Spleen (tissue), 11 donors: Measurements from ENCODE around the gene IRF2BP2. TPM values are rescaled to one million over a fixed set of nuclear protein-coding genes. Genes with fewer than 3 reads are reported as not detected.

Experiments used
- DNase-seq: peaks from one replicate; pipeline ENCODE4 v3.0.0-alpha.2; 2020
- H3K27ac ChIP-seq, 8 donors: fragments of 200-600 bp; sonication (generic) in 7 of 8; 1 replicate in 4 of 8; 2 replicates in 4 of 8; pipeline versions ENCODE4 v1.5.0 to v1.8.0; 2016 to 2021; ENCODE audit warnings: inconsistent platforms in 4 of 8, mild to moderate bottlenecking in 4 of 8, moderate library complexity in 1 of 8
- H3K27me3 ChIP-seq, 7 donors: fragments of 200-600 bp; sonication (generic) in 6 of 7; replicated peaks in 1 of 7; 1 replicate in 4 of 7; 2 replicates in 3 of 7; pipeline versions ENCODE4 v1.5.0 to v1.8.0; 2016 to 2021; ENCODE audit warnings: inconsistent platforms in 3 of 7, mild to moderate bottlenecking in 1 of 7
- H3K36me3 ChIP-seq, 6 donors: fragments of 200-600 bp; sonication (generic) in 5 of 6; 1 replicate in 4 of 6; 2 replicates in 2 of 6; pipeline versions ENCODE4 v1.5.0 to v1.8.0; 2016 to 2021; ENCODE audit warnings: inconsistent platforms in 2 of 6
- H3K4me1 ChIP-seq, 6 donors: fragments of 200-600 bp; sonication (generic) in 5 of 6; 1 replicate in 3 of 6; 2 replicates in 3 of 6; pipeline versions ENCODE4 v1.5.0 to v1.8.0; 2016 to 2021; ENCODE audit warnings: inconsistent platforms in 3 of 6
- H3K4me3 ChIP-seq, 8 donors: fragments of 200-600 bp; sonication (generic) in 7 of 8; 1 replicate in 4 of 8; 2 replicates in 4 of 8; pipeline versions ENCODE4 v1.5.0 to v1.8.0; 2016 to 2021; ENCODE audit warnings: inconsistent platforms in 4 of 8, mild to moderate bottlenecking in 4 of 8, moderate library complexity in 2 of 8
- H3K9me3 ChIP-seq, 8 donors: fragments of 200-600 bp; sonication (generic) in 7 of 8; 1 replicate in 4 of 8; 2 replicates in 4 of 8; pipeline versions ENCODE4 v1.5.0 to v1.8.0; 2016 to 2021; ENCODE audit warnings: inconsistent platforms in 4 of 8
- CTCF ChIP-seq, 11 experiments: fragments of 200-600 bp in 7 of 11; fragments of 450-650 bp in 4 of 11; sonication (generic) in 4 of 11; IDR thresholded peaks in 8 of 11; conservative IDR thresholded peaks in 3 of 11; 1 replicate in 7 of 11; 2 replicates in 4 of 11; pipeline versions ENCODE4 v1.4.0 to v1.8.0; 2016 to 2021; ENCODE audit warnings: antibody characterized with exemption in 11 of 11, inconsistent platforms in 4 of 11, mild to moderate bottlenecking in 1 of 11
- POLR2A ChIP-seq, 3 donors: fragments of 450-650 bp; IDR thresholded peaks; one replicate each; pipeline ENCODE4 v1.5.1; 2017; ENCODE audit warnings: antibody characterized with exemption in 3 of 3, mild to moderate bottlenecking in 1 of 3
- POLR2AphosphoS5 ChIP-seq, 3 donors: sonication (generic); formaldehyde crosslinking; IDR thresholded peaks; one replicate each; pipeline ENCODE4 v1.5.1; 2017; ENCODE audit warnings: antibody characterized with exemption in 3 of 3
- WGBS, 5 donors: extraction: QIAGEN DNeasy Blood & Tissue Kit in 3 of 5; methylation state at CpG; one replicate each; pipeline versions ENCODE4 v1.1.5 to v1.1.7; 2013 to 2018; 5-methylcytosine and 5-hydroxymethylcytosine counted together
- intact Hi-C: fragments of 100-400 bp; cut with DNase I; formaldehyde crosslinking; loops from one replicate; pipeline ENCODE4 v1.15.0; 2023; ENCODE audit warnings: low total_unique reads
- polyA plus RNA-seq, 3 donors: library from polyadenylated mRNA; stranded (reverse); fragments of 200-250 nt; gene quantifications; one replicate each; pipeline ENCODE4 v1.2.1, GENCODE V29; 2013
- total RNA-seq, 7 donors: library from RNA; depleted of rRNA in 3 of 7; stranded (reverse); fragments of >200 nt in 3 of 7; fragmentation: NEBNext Ultra II Directional in 4 of 7; extraction: Animal tissue kit (Norgen Biotek cat#: 25700) in 4 of 7; gene quantifications; one replicate each; pipeline versions ENCODE4 v1.1.0 to v1.2.1, GENCODE V29; 2016 to 2021
- donor health status: healthy with polysubstance abuse.
- donor health status: DM: no; HTN: no; CAD: no; lungs with moderate emphysema.
- donor health status: DM: no; HTN: no; CAD: no.
- donor health status: Bipolar disorder and iron deficiency.
- donor health status: healthy.
- donor health status: DM: no; HTN: no; CAD: no.
- donor health status: DM: yes; HTN: yes; CAD: no.

IRF2BP2 gene
- total and polyA plus RNA-seq, 10 donors = 39.1 to 109 (median 60.3) TPM

GRCh38 chr1:234643111-234643849, 33.3 kb upstream of the IRF2BP2 start:
- Histone ChIP-seq H3K4me3 (no peak overlapping the region), H3K4me1 (peaks cover 0 to 12% (median 7%) of the 10 kb centered on the region in 6 donors), H3K9me3 (peaks cover 0 to 7% (median 0%) of the 10 kb centered on the region in 8 donors), H3K36me3 (no peaks in the 10 kb centered on the region), H3K27me3 (no peaks in the 10 kb centered on the region), H3K27ac (no peak overlapping the region)
- intact Hi-C loops = no loop called here
- 75 to 86% (median 84%) methylated on average over 14 of the region's 14 CpGs for WGBS, 5 donors
- DNase-seq = no peak
- TF ChIP-seq POLR2AphosphoS5 (IDR thresholded peaks at IDR 0.05) (no peak), CTCF (IDR thresholded peaks at IDR 0.05 in 8 of 11, conservative IDR thresholded peaks at IDR 0.05 in 3 of 11) (no peak), POLR2A (IDR thresholded peaks at IDR 0.05) (no peak)

- Histone ChIP-seq H3K4me3 (no peak overlapping the region), H3K27ac (no peak overlapping the region), H3K9me3 (peaks cover 0 to 7% (median 0%) of the 10 kb centered on the region in 8 donors), H3K36me3 (no peaks in the 10 kb centered on the region), H3K4me1 (peaks cover 0 to 12% (median 7%) of the 10 kb centered on the region in 6 donors), H3K27me3 (no peaks in the 10 kb centered on the region)
- TF ChIP-seq POLR2AphosphoS5 (IDR thresholded peaks at IDR 0.05) (no peak), POLR2A (IDR thresholded peaks at IDR 0.05) (no peak), CTCF (IDR thresholded peaks at IDR 0.05 in 8 of 11, conservative IDR thresholded peaks at IDR 0.05 in 3 of 11) (no peak)
- WGBS, 5 donors = 91 to 96% (median 93%) methylated on average over 2 of the region's 2 CpGs
- DNase-seq = no peak
- intact Hi-C loops = no loop called here
Measured at GRCh38 chr1:234642428-234642827, 32.5 kb upstream of the IRF2BP2 start.

- TF ChIP-seq CTCF (IDR thresholded peaks at IDR 0.05 in 8 of 11, conservative IDR thresholded peaks at IDR 0.05 in 3 of 11) (no peak), POLR2A (IDR thresholded peaks at IDR 0.05) (no peak), POLR2AphosphoS5 (IDR thresholded peaks at IDR 0.05) (no peak)
- no peak overlapping the region for H3K27ac ChIP-seq
- no peaks in the 10 kb centered on the region for H3K9me3 ChIP-seq
- intact Hi-C loops = no loop called here
- DNase-seq = no peak
- no peaks in the 10 kb centered on the region for H3K36me3 ChIP-seq
- H3K27me3 ChIP-seq = no peaks in the 10 kb centered on the region
- 89 to 96% (median 90%) methylated on average over 4 of the region's 4 CpGs for WGBS, 5 donors
- no peak overlapping the region for H3K4me3 ChIP-seq
- peaks cover 0 to 2% (median under 1%) of the 10 kb centered on the region in 6 donors for H3K4me1 ChIP-seq
Measured at GRCh38 chr1:234639961-234640360, 30.0 kb upstream of the IRF2BP2 start.
